Activated naive CD4-positive, alpha-beta T cell treated with anti-CD3 and anti-CD28 coated beads, Interleukin-2, amount 10 ng/mL, durations not matched to agents 7 days and 5 days (primary cell): ENCODE results near the gene AUTS2.
"Not testable (repeated sequence)": the region's sequence is repeated elsewhere in the genome, so short reads cannot be mapped to it uniquely, and the experiment has no call there.

Experiments
- CTCF ChIA-PET: fragments of 350-600 bp; sonication (Branson Sonifier 250); formaldehyde crosslinking; loops from one replicate; lab custom pipeline; 2021; ENCODE audit warnings: antibody characterized with exemption; lab: Charles Lee
- DNase-seq: peaks from one replicate; pipeline ENCODE4 v3.0.0-alpha.2; 2020
- H3K27ac Mint-ChIP-seq: one replicate; pipeline ENCODE4 v1.8.0; 2021; ENCODE audit warnings: mild to moderate bottlenecking, moderate library complexity, mixed read lengths
- H3K27me3 Mint-ChIP-seq: one replicate; pipeline ENCODE4 v1.8.0; 2021; ENCODE audit warnings: mild to moderate bottlenecking, mixed read lengths
- H3K36me3 Mint-ChIP-seq: one replicate; pipeline ENCODE4 v1.8.0; 2021; ENCODE audit warnings: mixed read lengths
- H3K4me1 Mint-ChIP-seq: one replicate; pipeline ENCODE4 v1.8.0; 2021; ENCODE audit warnings: mixed read lengths
- H3K4me3 Mint-ChIP-seq: one replicate; pipeline ENCODE4 v1.8.0; 2021; ENCODE audit warnings: mild to moderate bottlenecking, moderate library complexity, mixed read lengths
- H3K9me3 Mint-ChIP-seq: one replicate; pipeline ENCODE4 v1.8.0; 2021; ENCODE audit warnings: mixed read lengths

AUTS2 gene

GRCh38 chr7:69780379-69780778 is 182.1 kb downstream of the AUTS2 start:
- Mint-ChIP-seq H3K4me1 (no peaks in the 10 kb centered on the region), H3K27ac (no peak overlapping the region), H3K9me3 (peaks cover 4% of the 10 kb centered on the region), H3K27me3 (no peaks in the 10 kb centered on the region), H3K36me3 (no peaks in the 10 kb centered on the region), H3K4me3 (no peak overlapping the region)
- DNase-seq: no peak
- CTCF ChIA-PET: no interaction called here

- no peak overlapping the region for H3K4me3 Mint-ChIP-seq
Measured at GRCh38 chr7:69781412-69781846, 183.2 kb downstream of the AUTS2 start.

GRCh38 chr7:69782917-69783684 is 184.8 kb downstream of the AUTS2 start:
- Mint-ChIP-seq H3K4me3 (no peak overlapping the region), H3K27ac (no peak overlapping the region), H3K27me3 (no peaks in the 10 kb centered on the region), H3K4me1 (no peaks in the 10 kb centered on the region), H3K9me3 (peaks cover 4% of the 10 kb centered on the region), H3K36me3 (no peaks in the 10 kb centered on the region)
- CTCF ChIA-PET: no interaction called here
- no peak for DNase-seq

More at GRCh38 chr7:69781412-69781846, 183.2 kb downstream of the AUTS2 start:
- no peaks in the 10 kb centered on the region for H3K4me1 Mint-ChIP-seq
- H3K9me3 Mint-ChIP-seq: peaks cover 4% of the 10 kb centered on the region
- H3K27ac Mint-ChIP-seq: no peak overlapping the region
- no peak for DNase-seq
- CTCF ChIA-PET: no interaction called here
- no peaks in the 10 kb centered on the region for H3K27me3 Mint-ChIP-seq
- H3K36me3 Mint-ChIP-seq: no peaks in the 10 kb centered on the region

- not testable (repeated sequence) for H3K36me3 Mint-ChIP-seq, H3K27me3 Mint-ChIP-seq, H3K4me3 Mint-ChIP-seq
Measured at GRCh38 chr7:69786130-69786529, 187.9 kb downstream of the AUTS2 start.

GRCh38 chr7:69786730-69787395 is 188.6 kb downstream of the AUTS2 start:
- CTCF ChIA-PET: no interaction called here
- Mint-ChIP-seq H3K4me1 (no peaks in the 10 kb centered on the region), H3K36me3 (no peaks in the 10 kb centered on the region), H3K9me3 (peaks cover 4% of the 10 kb centered on the region), H3K27me3 (no peaks in the 10 kb centered on the region), H3K4me3 (no peak overlapping the region), H3K27ac (no peak overlapping the region)
- no peak for DNase-seq

More at GRCh38 chr7:69786130-69786529, 187.9 kb downstream of the AUTS2 start:
- CTCF ChIA-PET, DNase-seq, H3K4me1 Mint-ChIP-seq, H3K27ac Mint-ChIP-seq, H3K9me3 Mint-ChIP-seq: not testable (repeated sequence)

- no peak overlapping the region for H3K27ac Mint-ChIP-seq
- CTCF ChIA-PET: no interaction called here
- H3K27me3 Mint-ChIP-seq: no peaks in the 10 kb centered on the region
- peaks cover 4% of the 10 kb centered on the region for H3K9me3 Mint-ChIP-seq
- H3K4me1 Mint-ChIP-seq: no peaks in the 10 kb centered on the region
- no peak for DNase-seq
- H3K36me3 Mint-ChIP-seq: no peaks in the 10 kb centered on the region
- H3K4me3 Mint-ChIP-seq: no peak overlapping the region
Measured at GRCh38 chr7:69787736-69788431, 189.6 kb downstream of the AUTS2 start.

- CTCF ChIA-PET: no interaction called here
- Mint-ChIP-seq H3K27me3 (no peaks in the 10 kb centered on the region), H3K27ac (no peak overlapping the region), H3K9me3 (no peaks in the 10 kb centered on the region), H3K4me3 (no peak overlapping the region), H3K36me3 (no peaks in the 10 kb centered on the region), H3K4me1 (no peaks in the 10 kb centered on the region)
- no peak for DNase-seq
Measured at GRCh38 chr7:69789563-69789962, 191.3 kb downstream of the AUTS2 start.

- H3K4me1 Mint-ChIP-seq: no peaks in the 10 kb centered on the region
- no peak for DNase-seq
- H3K4me3 Mint-ChIP-seq: no peak overlapping the region
- CTCF ChIA-PET: no interaction called here
- H3K36me3 Mint-ChIP-seq: no peaks in the 10 kb centered on the region
- no peak overlapping the region for H3K27ac Mint-ChIP-seq
- no peaks in the 10 kb centered on the region for H3K9me3 Mint-ChIP-seq
- H3K27me3 Mint-ChIP-seq: no peaks in the 10 kb centered on the region
Measured at GRCh38 chr7:69790977-69791724, 192.9 kb downstream of the AUTS2 start.

- DNase-seq: no peak
- no peaks in the 10 kb centered on the region for H3K4me1 Mint-ChIP-seq
- H3K27ac Mint-ChIP-seq: no peak overlapping the region
- no peak overlapping the region for H3K4me3 Mint-ChIP-seq
- CTCF ChIA-PET: no interaction called here
- no peaks in the 10 kb centered on the region for H3K36me3 Mint-ChIP-seq
- no peaks in the 10 kb centered on the region for H3K9me3 Mint-ChIP-seq
- H3K27me3 Mint-ChIP-seq: no peaks in the 10 kb centered on the region
Measured at GRCh38 chr7:69791739-69792138, 193.5 kb downstream of the AUTS2 start.

GRCh38 chr7:69795932-69796331 is 197.7 kb downstream of the AUTS2 start:
- CTCF ChIA-PET: no interaction called here
- Mint-ChIP-seq H3K4me3 (no peak overlapping the region), H3K27ac (no peak overlapping the region)

GRCh38 chr7:69796416-69796815 is 198.1 kb downstream of the AUTS2 start:
- CTCF ChIA-PET: no interaction called here
- Mint-ChIP-seq H3K9me3 (no peaks in the 10 kb centered on the region), H3K4me1 (no peaks in the 10 kb centered on the region), H3K36me3 (no peaks in the 10 kb centered on the region), H3K27ac (no peak overlapping the region), H3K27me3 (no peaks in the 10 kb centered on the region), H3K4me3 (no peak overlapping the region)
- no peak for DNase-seq

More at GRCh38 chr7:69795932-69796331, 197.7 kb downstream of the AUTS2 start:
- no peaks in the 10 kb centered on the region for H3K9me3 Mint-ChIP-seq
- no peaks in the 10 kb centered on the region for H3K4me1 Mint-ChIP-seq
- DNase-seq: no peak
- no peaks in the 10 kb centered on the region for H3K27me3 Mint-ChIP-seq
- no peaks in the 10 kb centered on the region for H3K36me3 Mint-ChIP-seq

GRCh38 chr7:69799048-69799697 is 200.9 kb downstream of the AUTS2 start:
- H3K4me1 Mint-ChIP-seq: no peaks in the 10 kb centered on the region
- H3K27ac Mint-ChIP-seq: no peak overlapping the region
- CTCF ChIA-PET: no interaction called here
- no peaks in the 10 kb centered on the region for H3K9me3 Mint-ChIP-seq
- no peak overlapping the region for H3K4me3 Mint-ChIP-seq
- no peaks in the 10 kb centered on the region for H3K27me3 Mint-ChIP-seq
- no peak for DNase-seq
- no peaks in the 10 kb centered on the region for H3K36me3 Mint-ChIP-seq

- DNase-seq: no peak
- Mint-ChIP-seq H3K4me1 (no peaks in the 10 kb centered on the region), H3K36me3 (no peaks in the 10 kb centered on the region), H3K4me3 (no peak overlapping the region), H3K27me3 (no peaks in the 10 kb centered on the region), H3K9me3 (no peaks in the 10 kb centered on the region), H3K27ac (no peak overlapping the region)
- CTCF ChIA-PET: interaction anchor here (0.6 kb wide), 1 partner anchor 1229 kb away, joined by 3 read pairs; no protein-coding TSS in a partner anchor
Measured at GRCh38 chr7:69799990-69800389, 201.7 kb downstream of the AUTS2 start.
